ENCODE data around the gene POTEI.
"Not testable (repeated sequence)": the region's sequence is repeated elsewhere in the genome, so short reads cannot be mapped to it uniquely, and the experiment has no call there.

Gene POTEI

DNA sequence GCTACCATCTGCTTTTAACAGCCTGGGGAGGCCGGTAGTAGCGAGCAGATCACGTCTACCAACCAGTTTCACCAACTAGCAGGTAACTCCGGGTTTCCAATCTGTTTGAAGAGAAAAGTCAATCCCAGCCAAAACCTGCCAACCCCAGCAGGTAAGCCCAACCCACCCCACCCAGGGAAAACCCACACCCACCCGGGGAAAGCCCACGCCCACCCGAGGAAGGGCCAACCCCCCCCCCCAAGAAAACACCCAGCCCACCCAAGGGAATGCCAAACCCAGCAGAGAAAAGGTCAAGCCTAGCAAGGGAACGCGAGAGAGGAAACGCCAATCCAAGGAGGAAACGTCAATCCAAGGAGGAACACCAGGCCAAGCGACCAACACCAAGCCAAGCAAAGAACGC is at the start of gene POTEI:
POTEI (minus strand) TSS at position 101 of the 400 bp plus-strand sequence; CDS start at position 8, 93 bp downstream.
- DNase-seq, result not testable (repeated sequence)

DNA sequence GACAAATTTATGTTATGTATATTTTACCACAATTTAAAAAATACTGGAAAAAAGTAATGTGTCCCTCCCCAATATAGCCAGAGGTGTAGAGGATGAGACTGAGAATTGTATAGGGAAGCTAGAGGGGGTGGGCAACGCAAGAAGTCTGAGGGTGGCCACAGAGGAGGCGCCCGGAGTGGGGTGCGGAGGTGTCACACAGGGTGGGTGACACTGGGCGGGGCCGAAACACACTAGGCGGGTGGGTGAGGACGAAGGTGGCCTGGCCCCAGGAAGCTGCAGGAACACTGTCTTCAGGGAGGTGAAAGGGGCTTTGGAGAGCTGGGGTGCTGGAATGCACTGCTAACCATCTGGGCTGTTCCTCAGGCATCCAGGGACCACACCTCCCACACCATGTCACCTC is 47.3 kb upstream of the POTEI start:
- DNase-seq, result not testable (repeated sequence)

GRCh38 chr2:130554178-130554577 is 45.0 kb upstream of the POTEI start:
- DNase-seq, result not testable (repeated sequence)

DNA sequence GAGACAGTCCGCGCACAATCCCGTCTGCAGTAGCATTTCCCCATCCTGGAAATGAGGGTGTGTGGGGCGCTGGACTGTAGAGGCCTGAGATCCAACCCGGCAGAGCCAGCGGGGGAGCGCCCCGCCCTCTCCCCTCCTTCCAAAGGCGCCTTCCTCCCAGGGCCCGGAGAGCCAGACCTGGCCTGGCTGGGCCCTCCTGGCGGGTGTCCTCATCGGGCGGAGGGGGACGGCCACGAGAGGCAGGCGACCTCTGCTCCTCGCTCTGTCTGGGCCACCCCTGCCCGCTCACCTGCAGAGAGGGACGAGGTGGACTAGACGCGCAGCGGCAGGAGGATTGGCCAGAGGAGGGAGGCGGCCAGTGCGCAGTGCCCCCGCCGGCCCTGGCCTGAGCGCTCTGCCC is 40.3 kb upstream of the POTEI start:
- not testable (repeated sequence) for DNase-seq

- DNase-seq, result not testable (repeated sequence)
Observed at GRCh38 chr2:130548418-130548817, 39.3 kb upstream of the POTEI start.

GRCh38 chr2:130544978-130545377 is 35.9 kb upstream of the POTEI start:
- DNase-seq, result not testable (repeated sequence)

- DNase-seq, result not testable (repeated sequence)
Observed at GRCh38 chr2:130543785-130544528, 34.8 kb upstream of the POTEI start.

- not testable (repeated sequence) for DNase-seq
Observed at GRCh38 chr2:130542789-130543188, 33.7 kb upstream of the POTEI start.

GRCh38 chr2:130538271-130538670 is 29.1 kb upstream of the POTEI start:
- DNase-seq, result not testable (repeated sequence)

DNA sequence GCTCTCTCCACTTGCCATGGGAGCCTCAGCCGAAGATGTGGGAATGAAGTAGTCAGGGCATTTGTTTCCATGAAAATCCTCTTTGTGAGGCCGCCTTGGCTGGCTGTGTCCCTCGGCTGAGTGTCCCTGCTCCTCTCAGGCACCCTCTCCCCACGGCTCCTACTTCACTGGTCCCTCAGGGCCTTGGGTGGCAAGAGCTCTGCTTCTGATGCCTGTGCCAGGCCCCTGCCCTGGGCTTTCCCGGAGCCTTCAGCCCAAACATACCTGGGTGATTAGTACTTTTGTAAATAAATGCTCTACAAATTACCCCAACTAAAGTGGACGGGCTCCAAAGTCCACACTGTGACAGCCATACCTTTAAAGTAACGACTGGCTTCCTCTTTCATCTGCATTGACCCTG is 27.5 kb upstream of the POTEI start:
- not testable (repeated sequence) for DNase-seq

GRCh38 chr2:130531672-130532071 is 22.5 kb upstream of the POTEI start:
- DNase-seq, result not testable (repeated sequence)

- not testable (repeated sequence) for DNase-seq
Observed at GRCh38 chr2:130531225-130531624, 22.1 kb upstream of the POTEI start.

- DNase-seq, result not testable (repeated sequence)
Observed at GRCh38 chr2:130530212-130530611, 21.1 kb upstream of the POTEI start.

- DNase-seq, result not testable (repeated sequence)
Observed at GRCh38 chr2:130529545-130529944, 20.4 kb upstream of the POTEI start.

- not testable (repeated sequence) for DNase-seq
Observed at GRCh38 chr2:130527365-130527967, 18.3 kb upstream of the POTEI start.

GRCh38 chr2:130522390-130522789 is 13.3 kb upstream of the POTEI start:
- DNase-seq, result not testable (repeated sequence)

DNA sequence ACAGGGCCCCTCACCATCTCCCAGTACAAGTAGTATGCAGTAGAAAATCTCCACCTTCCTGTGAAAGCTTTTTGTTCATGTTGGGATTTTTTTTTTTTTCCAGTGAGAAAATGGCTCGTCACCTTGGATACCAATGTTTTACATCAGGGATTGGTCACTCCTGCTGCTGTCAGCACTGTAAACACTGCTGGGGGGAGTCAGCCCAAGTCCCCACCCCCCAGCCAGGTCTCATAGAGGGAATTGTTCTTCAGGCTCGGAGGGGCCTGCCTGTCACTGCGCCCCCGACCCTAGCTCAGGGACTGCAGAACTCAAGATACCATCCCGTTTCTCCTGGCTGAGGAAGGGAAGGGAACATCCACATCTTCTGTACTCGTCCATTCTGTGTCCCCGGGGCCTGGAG is 11.9 kb upstream of the POTEI start, which contains the start of gene CFC1B:
CFC1B (plus strand) TSS at position 231 of the 400 bp plus-strand sequence. CDS start 263 bp downstream, outside the sequence.
- DNase-seq, result not testable (repeated sequence)

DNA sequence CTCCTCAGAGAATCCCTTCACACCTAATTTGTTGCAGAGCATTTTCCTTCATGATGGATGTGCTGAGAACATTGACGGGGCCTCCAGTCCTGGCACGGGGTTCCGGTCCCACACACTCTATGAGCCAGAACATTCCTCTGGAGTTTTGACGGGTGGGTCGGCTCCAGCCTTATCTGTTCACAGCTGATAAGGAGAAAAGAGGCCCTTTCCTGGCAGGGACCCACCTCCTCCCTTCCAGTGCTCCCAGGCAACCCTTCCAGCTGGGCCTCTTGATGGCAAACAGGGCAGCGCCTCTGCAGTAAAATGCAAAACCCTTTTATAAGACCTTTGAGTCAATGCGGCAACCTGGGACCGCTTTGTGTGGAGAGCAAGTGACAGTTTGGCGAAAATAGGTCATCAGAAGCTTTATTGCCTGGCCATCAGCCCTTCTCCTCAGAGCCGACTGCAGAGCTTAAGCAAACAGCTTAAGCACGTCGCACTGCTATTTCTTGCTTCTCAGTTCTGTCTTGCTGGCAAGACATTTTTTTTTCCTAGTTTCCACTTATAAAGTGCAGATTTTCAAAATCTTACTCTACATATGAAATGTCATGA is 9.5 kb upstream of the POTEI start:
- not testable (repeated sequence) for DNase-seq

DNA sequence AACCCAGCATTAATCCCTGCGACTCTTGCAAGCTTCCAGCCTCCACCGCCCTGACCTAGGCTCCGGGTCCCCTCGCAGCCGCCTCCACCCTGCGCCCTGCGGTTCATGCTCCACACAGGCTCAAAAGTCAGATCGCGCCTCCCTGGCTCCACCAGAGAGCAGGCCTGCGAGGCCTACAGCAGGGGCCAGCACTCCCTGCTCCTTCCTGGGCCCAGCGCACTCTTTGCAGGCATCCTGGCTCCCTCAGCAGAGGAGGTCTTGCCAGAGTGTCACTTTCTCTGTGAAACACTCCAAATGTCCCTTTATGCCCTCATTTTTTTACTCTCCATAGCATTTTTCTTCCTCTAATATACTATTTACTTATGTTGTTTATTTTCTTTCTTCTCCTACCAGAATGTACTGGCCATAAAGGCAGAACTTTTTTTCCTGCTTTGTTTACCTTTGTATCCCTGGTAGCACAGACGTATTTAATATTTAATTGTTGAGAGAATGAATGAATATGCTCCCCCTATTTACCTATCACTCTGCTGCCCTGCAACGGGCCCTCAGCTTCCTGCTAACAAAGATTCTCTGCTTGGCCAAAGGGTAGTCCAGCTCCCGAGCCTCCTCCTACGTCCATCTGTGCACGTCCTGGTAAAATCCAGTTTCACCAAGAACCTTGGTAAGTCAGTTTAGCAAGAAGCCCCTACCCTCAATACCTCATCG is 2.8 kb upstream of the POTEI start:
- not testable (repeated sequence) for DNase-seq

DNA sequence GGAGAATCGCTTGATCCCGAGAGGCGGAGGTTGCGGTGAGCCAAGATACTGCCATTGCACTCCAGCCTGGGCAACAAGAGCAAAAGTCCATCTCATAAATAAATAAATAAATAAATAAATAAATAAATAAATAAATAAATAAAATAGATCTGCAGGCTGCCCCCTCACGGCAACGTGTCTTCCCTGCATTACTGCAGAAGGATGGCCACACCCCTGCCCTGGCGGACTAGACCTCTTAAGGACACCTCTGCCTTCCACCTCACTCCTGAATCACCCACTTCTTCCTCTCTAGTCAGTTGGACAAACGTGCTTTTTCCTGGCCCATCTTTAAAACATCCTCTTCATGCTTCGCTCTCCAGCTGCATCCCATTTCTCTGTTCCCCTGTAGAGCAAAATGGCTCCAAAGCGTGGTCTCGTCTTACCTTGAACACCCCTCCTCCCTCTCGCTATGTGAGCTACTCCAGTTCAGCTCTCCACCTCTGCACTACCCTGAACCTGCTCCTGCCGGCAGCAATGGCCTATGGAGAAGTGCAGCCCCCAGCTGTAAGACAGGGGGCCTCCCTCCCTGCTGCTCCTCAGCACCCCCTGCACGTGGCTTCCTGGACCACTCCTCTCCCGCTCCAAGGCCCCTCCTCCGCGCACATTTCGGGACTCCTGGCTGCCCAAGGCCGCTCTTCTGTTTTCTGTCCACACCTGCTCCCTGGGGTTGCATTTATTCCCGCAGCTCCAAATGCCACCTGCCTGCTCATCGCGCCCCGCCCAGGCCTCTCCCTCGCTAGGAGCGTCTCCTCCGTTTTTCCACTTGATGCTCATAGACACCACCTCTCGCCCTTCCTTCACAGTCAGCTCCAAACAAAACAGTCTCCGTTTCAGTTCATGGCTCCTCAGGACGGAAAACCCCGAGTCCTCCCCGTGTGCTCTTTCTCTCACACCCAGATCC is 1.9 kb upstream of the POTEI start:
- DNase-seq, result not testable (repeated sequence)

- not testable (repeated sequence) for DNase-seq
Observed at GRCh38 chr2:130491073-130491472, 18.1 kb downstream of the POTEI start.

- not testable (repeated sequence) for DNase-seq
Observed at GRCh38 chr2:130455413-130455812, 53.7 kb downstream of the POTEI start.

All from NCI-H526 (cell line).